ENCODE data around the gene SF3B6.
"Not testable (repeated sequence)": the region's sequence is repeated elsewhere in the genome, so short reads cannot be mapped to it uniquely, and the experiment has no call there.

Gene SF3B6

DNA sequence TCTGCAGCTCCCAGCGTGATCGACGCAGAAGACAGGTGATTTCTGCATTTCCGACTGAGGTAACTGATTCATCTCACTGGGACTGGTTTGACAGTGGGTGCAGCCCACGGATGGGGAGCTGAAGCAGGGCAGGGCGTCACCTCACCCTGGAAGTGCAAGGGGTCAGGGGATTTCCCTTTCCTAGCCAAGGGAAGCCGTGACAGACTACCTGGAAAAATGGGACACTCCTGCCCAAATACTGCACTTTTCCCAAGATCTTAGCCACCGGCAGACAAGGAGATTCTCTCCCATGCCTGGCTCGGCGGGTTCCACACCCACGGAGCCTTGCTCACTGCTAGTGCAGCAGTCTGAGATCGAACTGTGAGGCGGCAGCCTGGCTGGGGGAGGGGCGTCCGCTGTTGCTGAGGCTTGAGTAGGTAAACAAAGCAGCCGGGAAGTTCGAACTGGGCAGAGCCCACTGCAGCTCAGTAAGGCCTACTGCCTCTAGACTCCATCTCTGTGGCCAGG, 19.1 kb upstream of the SF3B6 start:
- DNase-seq (ENCODE audit: low read depth in 1 of 2, low spot score in 1 of 2), result not testable (repeated sequence)

- not testable (repeated sequence) for DNase-seq (ENCODE audit: low read depth in 1 of 2, low spot score in 1 of 2)
Observed at GRCh38 chr2:24093270-24093669, 17.1 kb upstream of the SF3B6 start.

- DNase-seq (ENCODE audit: low read depth in 1 of 2, low spot score in 1 of 2), result no peak
Observed at GRCh38 chr2:24088821-24089359, 12.8 kb upstream of the SF3B6 start.

- no peak for DNase-seq (ENCODE audit: low read depth in 1 of 2, low spot score in 1 of 2)
Observed at GRCh38 chr2:24087032-24087431, 10.9 kb upstream of the SF3B6 start.

GRCh38 chr2:24086241-24086640, 10.1 kb upstream of the SF3B6 start:
- DNase-seq (ENCODE audit: low read depth in 1 of 2, low spot score in 1 of 2), result no peak

DNA sequence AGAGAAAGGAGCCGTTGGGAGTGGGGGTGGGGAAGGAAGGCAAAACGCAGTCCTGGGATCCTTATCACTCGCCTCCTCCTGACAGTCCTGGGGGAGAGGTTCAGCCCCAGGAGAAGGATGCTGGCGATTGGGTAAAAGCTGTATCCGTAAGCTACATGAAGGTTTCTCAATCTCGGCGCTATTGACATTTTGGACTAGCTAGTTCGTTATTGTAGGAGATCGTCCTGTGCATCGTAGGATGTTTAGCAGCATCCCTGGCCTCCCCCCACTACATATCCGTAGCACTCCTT, 9.0 kb upstream of the SF3B6 start:
- no peak for DNase-seq (ENCODE audit: low read depth in 1 of 2, low spot score in 1 of 2)

DNA sequence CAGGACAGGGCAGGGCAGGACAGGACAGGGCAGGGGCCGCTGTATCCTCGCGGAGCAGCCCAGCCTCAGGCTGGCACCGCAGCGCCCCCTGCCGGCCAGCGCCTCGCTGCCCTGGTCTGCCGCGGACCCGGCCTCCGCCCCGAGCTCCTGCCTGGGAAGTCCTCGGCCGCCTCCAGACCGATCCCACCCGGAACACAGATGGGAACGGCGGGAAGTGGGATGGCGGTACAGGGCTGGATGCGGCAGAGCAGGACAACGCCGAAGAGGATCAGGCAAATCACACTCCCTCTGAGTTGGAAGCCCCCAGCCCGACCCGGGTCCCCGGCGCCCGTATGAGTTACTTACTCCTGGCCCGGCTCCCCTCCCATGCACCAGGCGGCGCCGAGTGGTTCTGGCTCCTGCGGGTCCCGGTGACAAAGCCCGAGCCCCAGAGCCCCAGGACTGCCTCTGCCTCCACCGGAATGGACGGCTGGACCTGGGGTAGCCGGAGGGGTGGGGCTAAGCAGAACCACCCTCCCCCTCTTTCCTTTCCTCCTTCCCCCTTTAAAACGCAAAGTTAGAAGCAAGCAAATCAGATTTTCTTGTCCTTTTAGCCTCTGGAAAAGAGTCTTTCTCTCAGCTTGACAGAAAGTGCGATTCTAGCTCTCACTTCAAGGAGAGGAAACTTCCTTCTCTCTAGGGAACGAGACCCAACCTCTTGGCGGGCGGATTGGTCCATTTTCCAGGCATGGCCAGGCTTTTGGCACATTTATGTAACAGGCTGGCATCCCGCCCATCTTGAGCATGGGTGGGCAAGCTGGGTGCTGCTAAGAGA, 8.5 kb upstream of the SF3B6 start, which contains the start of gene TP53I3:
Gene TP53I3 (minus strand): TSS at position 449 of the 814 bp plus-strand sequence. CDS start 508 bp downstream, outside the sequence.
- DNase-seq (ENCODE audit: low read depth in 1 of 2, low spot score in 1 of 2), result peak; percentile 65 to 81

DNA sequence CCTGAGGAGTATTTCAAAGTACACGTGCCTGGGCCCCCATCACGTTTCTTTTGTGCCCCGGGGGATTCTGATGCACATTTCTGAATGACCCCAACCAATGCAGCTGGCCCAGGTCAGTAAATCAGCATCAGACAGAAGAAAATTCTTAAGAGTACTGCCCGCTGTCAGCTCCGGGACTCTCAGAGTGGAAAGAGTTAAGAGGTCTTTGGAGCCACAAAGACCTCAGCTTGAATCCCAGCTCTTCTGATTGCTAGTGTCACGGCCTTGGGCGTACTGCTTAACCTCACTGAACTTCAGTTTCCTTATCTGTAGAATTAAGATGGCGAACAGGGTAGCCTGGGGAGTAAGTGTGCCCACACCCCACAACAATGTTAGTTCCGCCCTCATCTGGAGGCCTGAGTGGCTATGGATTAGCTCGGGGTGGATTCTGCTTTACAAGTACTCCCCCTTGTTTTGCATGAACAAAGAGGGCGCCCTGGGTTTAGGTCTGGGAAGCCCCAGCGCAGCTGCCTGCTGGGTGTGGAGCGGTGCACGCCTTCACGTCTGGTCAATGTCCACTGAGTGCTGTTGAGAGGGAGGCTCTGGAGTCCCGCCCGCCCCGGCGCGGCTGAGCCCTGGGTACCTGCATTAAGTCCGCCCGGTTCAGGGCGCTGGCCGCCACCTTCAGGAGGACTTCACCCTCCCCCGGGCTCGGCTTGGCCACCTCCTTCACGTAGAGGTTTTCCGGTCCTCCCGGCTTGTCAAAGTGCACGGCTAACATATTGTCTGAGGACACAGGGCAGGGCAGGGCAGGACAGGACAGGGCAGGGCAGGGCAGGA, 7.7 kb upstream of the SF3B6 start:
- DNase-seq (ENCODE audit: low read depth in 1 of 2, low spot score in 1 of 2), result peak in 1 of 2 donors; percentile 1

GRCh38 chr2:24082787-24083566, 6.9 kb upstream of the SF3B6 start:
- no peak for DNase-seq (ENCODE audit: low read depth in 1 of 2, low spot score in 1 of 2)

GRCh38 chr2:24080701-24081100, 4.6 kb upstream of the SF3B6 start:
- no peak for DNase-seq (ENCODE audit: low read depth in 1 of 2, low spot score in 1 of 2)

GRCh38 chr2:24077879-24078278, 1.8 kb upstream of the SF3B6 start:
- no peak for DNase-seq (ENCODE audit: low read depth in 1 of 2, low spot score in 1 of 2)

GRCh38 chr2:24077535-24077877, 1.4 kb upstream of the SF3B6 start:
- DNase-seq (ENCODE audit: low read depth in 1 of 2, low spot score in 1 of 2), result no peak

- no peak for DNase-seq (ENCODE audit: low read depth in 1 of 2, low spot score in 1 of 2)
Observed at GRCh38 chr2:24076849-24077534, 866 bp upstream of the SF3B6 start.

- DNase-seq (ENCODE audit: low read depth in 1 of 2, low spot score in 1 of 2), result no peak
Observed at GRCh38 chr2:24075259-24075658, 867 bp downstream of the SF3B6 start.

GRCh38 chr2:24073816-24074215, 2.3 kb downstream of the SF3B6 start:
- DNase-seq (ENCODE audit: low read depth in 1 of 2, low spot score in 1 of 2), result no peak

DNA sequence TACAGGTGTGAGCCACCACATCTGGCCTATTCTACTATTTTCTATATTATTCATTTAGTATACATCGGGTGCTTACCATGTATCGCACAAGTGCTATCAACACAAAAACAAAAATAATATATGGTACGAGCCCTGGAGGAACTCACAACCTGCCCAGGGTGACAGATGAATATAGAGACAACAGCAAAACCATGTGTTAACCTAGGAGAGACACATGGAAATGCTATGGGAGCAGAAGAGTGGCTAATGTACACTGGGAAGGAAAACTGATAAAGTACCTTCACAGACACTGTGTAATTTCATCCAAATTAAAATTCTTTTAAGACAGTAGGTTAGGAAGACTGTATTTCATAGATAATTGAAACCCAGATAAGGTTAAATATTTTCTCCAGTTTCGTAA, 3.9 kb downstream of the SF3B6 start:
- no peak for DNase-seq (ENCODE audit: low read depth in 1 of 2, low spot score in 1 of 2)

- DNase-seq (ENCODE audit: low read depth in 1 of 2, low spot score in 1 of 2), result no peak
Observed at GRCh38 chr2:24065341-24065740, 10.8 kb downstream of the SF3B6 start.

DNA sequence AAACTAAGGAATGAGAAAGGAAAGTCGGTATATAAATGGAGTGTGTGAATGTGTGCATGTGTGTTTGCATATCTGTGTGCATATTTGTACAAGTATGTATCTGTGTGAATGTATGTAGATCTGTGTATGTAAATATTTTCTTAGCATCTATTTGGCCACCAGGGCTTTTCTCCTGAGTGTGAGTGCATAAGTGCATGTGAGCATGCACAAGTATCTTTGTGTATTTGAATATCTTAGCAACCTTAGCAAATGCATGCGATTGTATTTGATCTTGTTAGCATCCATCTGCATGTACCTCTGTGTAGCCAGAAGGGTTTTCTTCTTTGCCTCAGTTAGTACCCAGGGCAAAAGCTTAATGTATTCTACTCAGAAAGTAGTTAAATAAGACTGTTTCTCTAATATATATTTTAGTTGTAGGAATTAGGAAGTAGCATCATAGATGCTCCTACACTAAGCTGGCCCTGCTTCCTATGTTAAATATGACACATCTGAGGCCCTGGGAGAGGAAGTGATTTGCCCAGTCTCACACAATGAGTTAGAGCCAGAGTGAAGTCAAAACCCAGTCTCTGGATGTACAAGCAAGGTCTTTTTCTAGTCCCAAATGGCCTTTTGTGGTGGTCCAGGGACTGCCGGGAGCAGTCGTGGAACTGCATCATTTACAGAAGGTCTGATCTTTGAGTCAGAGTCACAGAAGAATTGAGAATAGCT, 17.4 kb downstream of the SF3B6 start:
- no peak for DNase-seq (ENCODE audit: low read depth in 1 of 2, low spot score in 1 of 2)

DNA sequence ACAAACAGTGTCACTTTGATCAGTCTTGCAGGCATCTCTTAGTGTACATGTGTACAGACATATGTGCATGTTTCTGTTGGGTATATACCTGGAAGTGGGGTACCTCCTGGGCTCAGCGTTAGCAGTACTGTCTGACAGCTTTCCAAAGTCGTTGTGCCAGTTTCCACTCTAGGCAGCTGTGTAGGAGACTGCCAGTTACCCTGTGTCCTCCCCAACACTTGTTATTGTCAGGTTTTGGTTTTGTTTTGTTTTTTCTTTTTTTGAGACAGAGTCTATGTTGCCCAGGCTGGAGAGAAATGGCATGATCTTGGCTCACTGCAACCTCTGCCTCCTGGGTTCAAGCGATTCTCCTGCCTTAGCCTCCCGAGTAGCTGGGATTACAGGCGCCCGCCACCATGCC, 20.4 kb downstream of the SF3B6 start:
- DNase-seq (ENCODE audit: low read depth in 1 of 2, low spot score in 1 of 2), result no peak

- no peak for DNase-seq (ENCODE audit: low read depth in 1 of 2, low spot score in 1 of 2)
Observed at GRCh38 chr2:24054366-24055010, 21.6 kb downstream of the SF3B6 start.

Data from activated CD4-positive, alpha-beta T cell treated with anti-CD3 and anti-CD28 coated beads, Interleukin-2, amount 50 U/mL, for 24 hours (primary cell).